HepG2 (cell line): ENCODE measurements around the gene DRC7. TPM values are rescaled to one million over a fixed set of nuclear protein-coding genes. Genes with fewer than 3 reads are reported as not detected.

ENCODE experiments used
- AFF4 ChIP-seq: sonication (generic); formaldehyde crosslinking; IDR thresholded peaks from 2 replicates; pipeline ENCODE4 v1.4.0; 2020; ENCODE audit warnings: missing genetic modification reagents
- ARNT2 ChIP-seq: sonication (generic); formaldehyde crosslinking; IDR thresholded peaks from 2 replicates; pipeline ENCODE4 v1.8.0; 2022; ENCODE audit warnings: mild to moderate bottlenecking, low read depth, missing genetic modification reagents, moderate library complexity
- HHEX ChIP-seq: IDR thresholded peaks from 2 replicates; pipeline ENCODE4 v1.6.1; 2016; ENCODE audit warnings: control low read depth
- HNRNPH1 ChIP-seq: fragments of 200-400 bp; formaldehyde crosslinking; optimal IDR thresholded peaks from 2 replicates; pipeline ENCODE3; 2017; ENCODE audit warnings: mild to moderate bottlenecking, low read depth, low read length
- MAZ ChIP-seq, 2 experiments: sonication (generic) in 1 of 2; formaldehyde crosslinking in 1 of 2; IDR thresholded peaks; 2 replicates each; pipeline versions ENCODE4 v1.5.0 to v1.6.1; 2012 to 2020; ENCODE audit warnings: low read depth in 2 of 2, mild to moderate bottlenecking in 2 of 2, borderline replicate concordance in 1 of 2, improper control_type of control experiment in 1 of 2, low read length in 1 of 2, missing genetic modification reagents in 1 of 2, moderate library complexity in 1 of 2
- NFKB2 ChIP-seq: sonication (generic); formaldehyde crosslinking; IDR thresholded peaks from 2 replicates; pipeline ENCODE4 v1.4.0; 2020; ENCODE audit warnings: missing genetic modification reagents, borderline replicate concordance
- RELA ChIP-seq: sonication (generic); formaldehyde crosslinking; IDR thresholded peaks from 2 replicates; pipeline ENCODE4 v1.4.0; 2020; ENCODE audit warnings: missing genetic modification reagents
- SALL1 ChIP-seq: sonication (generic); formaldehyde crosslinking; IDR thresholded peaks from 2 replicates; pipeline ENCODE4 v1.8.0; 2022; ENCODE audit warnings: mild to moderate bottlenecking, missing genetic modification reagents
- ZNF230 ChIP-seq: sonication (generic); formaldehyde crosslinking; IDR thresholded peaks from 2 replicates; pipeline ENCODE4 v1.4.0; 2020; ENCODE audit warnings: mild to moderate bottlenecking, missing genetic modification reagents
- ZNF263 ChIP-seq: sonication (generic); formaldehyde crosslinking; IDR thresholded peaks from 2 replicates; pipeline ENCODE4 v1.4.0; 2020; ENCODE audit warnings: missing genetic modification reagents
- ZNF282 ChIP-seq: fragments of 450-650 bp; IDR thresholded peaks from 2 replicates; pipeline ENCODE4 v1.6.1; 2018; ENCODE audit not compliant: partially characterized antibody
- ZNF546 ChIP-seq: sonication (generic); formaldehyde crosslinking; conservative IDR thresholded peaks from 2 replicates; pipeline ENCODE4 v1.8.1; 2023; ENCODE audit warnings: mild to moderate bottlenecking, missing genetic modification reagents
- ZNF761 ChIP-seq: sonication (generic); formaldehyde crosslinking; conservative IDR thresholded peaks from 2 replicates; pipeline ENCODE4 v1.4.0; 2020; ENCODE audit warnings: mild to moderate bottlenecking, missing genetic modification reagents
- ZNF788 ChIP-seq: sonication (generic); formaldehyde crosslinking; IDR thresholded peaks from 2 replicates; pipeline ENCODE4 v1.5.0; 2020; ENCODE audit warnings: mild to moderate bottlenecking, missing genetic modification reagents, borderline replicate concordance
- polyA plus RNA-seq, 8 experiments: library from polyadenylated mRNA; depleted of rRNA in 3 of 8; stranded (reverse) in 7 of 8; unstranded in 1 of 8; fragments of >200 nt; fragmentation: Illumina TruSeq in 4 of 8; extraction: Trizol in 4 of 8; gene quantifications; 2 replicates each; pipeline versions ENCODE4 v1.2.1 to v1.2.3, GENCODE V29; 2011 to 2016; ENCODE audit warnings: low read depth in 4 of 8, missing spikeins in 1 of 8, mixed read lengths in 1 of 8; ENCODE audit not compliant: insufficient read depth in 1 of 8
- total RNA-seq, 5 experiments: library from RNA; depleted of rRNA; stranded (reverse); fragments of >200 nt; fragmentation: Illumina TruSeq; extraction: Trizol; gene quantifications; 2 replicates each; pipeline ENCODE4 v1.2.3, GENCODE V29; 2016; ENCODE audit warnings: low read depth in 1 of 5
- TF ChIP-seq, protein P1 (sequence below): sonication (generic); formaldehyde crosslinking; IDR thresholded peaks from 2 replicates; pipeline ENCODE4 v1.5.0; 2020; ENCODE audit warnings: mild to moderate bottlenecking, missing genetic modification reagents
- TF ChIP-seq, protein P2 (sequence below): sonication (generic); formaldehyde crosslinking; IDR thresholded peaks from 2 replicates; pipeline ENCODE4 v1.4.0; 2020; ENCODE audit warnings: missing genetic modification reagents, mild to moderate bottlenecking, borderline replicate concordance
- TF ChIP-seq, protein P3 (sequence below): conservative IDR thresholded peaks from 2 replicates; pipeline ENCODE4 v1.6.1; 2018; ENCODE audit warnings: missing genetic modification reagents
- TF ChIP-seq, protein P4 (sequence below): IDR thresholded peaks from 2 replicates; pipeline ENCODE4 v1.6.1; 2016; ENCODE audit warnings: low read depth

DRC7 gene
- total and polyA plus RNA-seq, 2 of the 13 experiments (the other 11 are each of a cell fraction or from before 2014, with no cell fraction given), result 2.7 to 3.4 TPM

GRCh38 chr16:57703416-57704010, 8.9 kb downstream of the DRC7 start (continued):
- TF ChIP-seq RELA, result no peak
- TF ChIP-seq AFF4, result no peak
- TF ChIP-seq ZNF282, result no peak
- TF ChIP-seq, protein P1, sequence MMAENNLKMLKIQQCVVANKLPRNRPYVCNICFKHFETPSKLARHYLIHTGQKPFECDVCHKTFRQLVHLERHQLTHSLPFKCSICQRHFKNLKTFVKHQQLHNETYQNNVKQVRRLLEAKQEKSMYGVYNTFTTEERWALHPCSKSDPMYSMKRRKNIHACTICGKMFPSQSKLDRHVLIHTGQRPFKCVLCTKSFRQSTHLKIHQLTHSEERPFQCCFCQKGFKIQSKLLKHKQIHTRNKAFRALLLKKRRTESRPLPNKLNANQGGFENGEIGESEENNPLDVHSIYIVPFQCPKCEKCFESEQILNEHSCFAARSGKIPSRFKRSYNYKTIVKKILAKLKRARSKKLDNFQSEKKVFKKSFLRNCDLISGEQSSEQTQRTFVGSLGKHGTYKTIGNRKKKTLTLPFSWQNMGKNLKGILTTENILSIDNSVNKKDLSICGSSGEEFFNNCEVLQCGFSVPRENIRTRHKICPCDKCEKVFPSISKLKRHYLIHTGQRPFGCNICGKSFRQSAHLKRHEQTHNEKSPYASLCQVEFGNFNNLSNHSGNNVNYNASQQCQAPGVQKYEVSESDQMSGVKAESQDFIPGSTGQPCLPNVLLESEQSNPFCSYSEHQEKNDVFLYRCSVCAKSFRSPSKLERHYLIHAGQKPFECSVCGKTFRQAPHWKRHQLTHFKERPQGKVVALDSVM, result peak; percentile 97
- TF ChIP-seq ZNF761, result no peak
- no peak for TF ChIP-seq SALL1
- no peak for TF ChIP-seq ZNF263 (CRISPR knock-in tag)
- TF ChIP-seq, protein P2, sequence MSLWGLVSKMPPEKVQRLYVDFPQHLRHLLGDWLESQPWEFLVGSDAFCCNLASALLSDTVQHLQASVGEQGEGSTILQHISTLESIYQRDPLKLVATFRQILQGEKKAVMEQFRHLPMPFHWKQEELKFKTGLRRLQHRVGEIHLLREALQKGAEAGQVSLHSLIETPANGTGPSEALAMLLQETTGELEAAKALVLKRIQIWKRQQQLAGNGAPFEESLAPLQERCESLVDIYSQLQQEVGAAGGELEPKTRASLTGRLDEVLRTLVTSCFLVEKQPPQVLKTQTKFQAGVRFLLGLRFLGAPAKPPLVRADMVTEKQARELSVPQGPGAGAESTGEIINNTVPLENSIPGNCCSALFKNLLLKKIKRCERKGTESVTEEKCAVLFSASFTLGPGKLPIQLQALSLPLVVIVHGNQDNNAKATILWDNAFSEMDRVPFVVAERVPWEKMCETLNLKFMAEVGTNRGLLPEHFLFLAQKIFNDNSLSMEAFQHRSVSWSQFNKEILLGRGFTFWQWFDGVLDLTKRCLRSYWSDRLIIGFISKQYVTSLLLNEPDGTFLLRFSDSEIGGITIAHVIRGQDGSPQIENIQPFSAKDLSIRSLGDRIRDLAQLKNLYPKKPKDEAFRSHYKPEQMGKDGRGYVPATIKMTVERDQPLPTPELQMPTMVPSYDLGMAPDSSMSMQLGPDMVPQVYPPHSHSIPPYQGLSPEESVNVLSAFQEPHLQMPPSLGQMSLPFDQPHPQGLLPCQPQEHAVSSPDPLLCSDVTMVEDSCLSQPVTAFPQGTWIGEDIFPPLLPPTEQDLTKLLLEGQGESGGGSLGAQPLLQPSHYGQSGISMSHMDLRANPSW (CRISPR knock-in tag), result no peak
- no peak for TF ChIP-seq HNRNPH1
- TF ChIP-seq NFKB2 (CRISPR knock-in tag), result peak; percentile 37; the same call in 1 of the 2 replicates
- no peak for TF ChIP-seq HHEX (CRISPR knock-in tag)
- no peak for TF ChIP-seq MAZ (IDR thresholded peaks at IDR 0.05; ENCODE audit: borderline replicate concordance, low read depth, low read length)
- 0 out of 2 replicates have a peak, but pooled peaks have one; percentile 8 for TF ChIP-seq MAZ (CRISPR knock-in tag; IDR thresholded peaks at IDR 0.05; ENCODE audit: low read depth)
- TF ChIP-seq, protein P3, sequence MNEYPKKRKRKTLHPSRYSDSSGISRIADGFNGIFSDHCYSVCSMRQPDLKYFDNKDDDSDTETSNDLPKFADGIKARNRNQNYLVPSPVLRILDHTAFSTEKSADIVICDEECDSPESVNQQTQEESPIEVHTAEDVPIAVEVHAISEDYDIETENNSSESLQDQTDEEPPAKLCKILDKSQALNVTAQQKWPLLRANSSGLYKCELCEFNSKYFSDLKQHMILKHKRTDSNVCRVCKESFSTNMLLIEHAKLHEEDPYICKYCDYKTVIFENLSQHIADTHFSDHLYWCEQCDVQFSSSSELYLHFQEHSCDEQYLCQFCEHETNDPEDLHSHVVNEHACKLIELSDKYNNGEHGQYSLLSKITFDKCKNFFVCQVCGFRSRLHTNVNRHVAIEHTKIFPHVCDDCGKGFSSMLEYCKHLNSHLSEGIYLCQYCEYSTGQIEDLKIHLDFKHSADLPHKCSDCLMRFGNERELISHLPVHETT (CRISPR knock-in tag), result 0 out of 2 replicates have a peak, but pooled peaks have one; percentile 39
- peak; percentile 28; the same call in 1 of the 2 replicates for TF ChIP-seq ZNF788 (CRISPR knock-in tag)
- no peak for TF ChIP-seq ZNF230 (CRISPR knock-in tag)
- no peak for TF ChIP-seq ZNF546
- TF ChIP-seq, protein P4, sequence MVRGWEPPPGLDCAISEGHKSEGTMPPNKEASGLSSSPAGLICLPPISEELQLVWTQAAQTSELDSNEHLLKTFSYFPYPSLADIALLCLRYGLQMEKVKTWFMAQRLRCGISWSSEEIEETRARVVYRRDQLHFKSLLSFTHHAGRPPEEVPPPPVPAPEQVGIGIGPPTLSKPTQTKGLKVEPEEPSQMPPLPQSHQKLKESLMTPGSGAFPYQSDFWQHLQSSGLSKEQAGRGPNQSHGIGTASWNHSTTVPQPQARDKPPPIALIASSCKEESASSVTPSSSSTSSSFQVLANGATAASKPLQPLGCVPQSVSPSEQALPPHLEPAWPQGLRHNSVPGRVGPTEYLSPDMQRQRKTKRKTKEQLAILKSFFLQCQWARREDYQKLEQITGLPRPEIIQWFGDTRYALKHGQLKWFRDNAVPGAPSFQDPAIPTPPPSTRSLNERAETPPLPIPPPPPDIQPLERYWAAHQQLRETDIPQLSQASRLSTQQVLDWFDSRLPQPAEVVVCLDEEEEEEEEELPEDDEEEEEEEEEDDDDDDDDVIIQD (CRISPR knock-in tag), result no peak
- 0 out of 2 replicates have a peak, but pooled peaks have one; percentile 6 for TF ChIP-seq ARNT2 (CRISPR knock-in tag)
